Transverse colon (tissue), 4 donors: ENCODE data around the gene NECTIN3. TPM values are rescaled to one million over a fixed set of nuclear protein-coding genes. Genes with fewer than 3 reads are reported as not detected.

ENCODE experiments used
- DNase-seq: peaks from one replicate; pipeline ENCODE4 v3.0.0-alpha.2; 2019
- H3K27ac ChIP-seq, 4 donors: fragments of 200-600 bp; sonication (generic); 2 replicates each; pipeline ENCODE4 v1.5.1; 2016 to 2018; ENCODE audit warnings: inconsistent platforms in 4 of 4
- H3K27me3 ChIP-seq: fragments of 200-600 bp; sonication (generic); 2 replicates; pipeline ENCODE4 v1.5.1; 2017; ENCODE audit warnings: inconsistent platforms
- H3K36me3 ChIP-seq, 4 donors: fragments of 200-600 bp; sonication (generic); 2 replicates each; pipeline ENCODE4 v1.5.1; 2017 to 2019; ENCODE audit warnings: inconsistent platforms in 4 of 4
- H3K4me1 ChIP-seq, 4 donors: fragments of 200-600 bp; sonication (generic); 2 replicates each; pipeline ENCODE4 v1.5.1; 2017 to 2020; ENCODE audit warnings: inconsistent platforms in 4 of 4
- H3K4me3 ChIP-seq, 4 donors: fragments of 200-600 bp; sonication (generic); 1 replicate in 1 of 4; 2 replicates in 3 of 4; pipeline versions ENCODE4 v1.5.1 to v1.6.1; 2017 to 2019; ENCODE audit warnings: inconsistent platforms in 4 of 4
- H3K9me3 ChIP-seq, 2 donors: fragments of 200-600 bp; sonication (generic); 2 replicates each; pipeline ENCODE4 v1.5.1; 2017 to 2019; ENCODE audit warnings: inconsistent platforms in 2 of 2
- EP300 ChIP-seq: sonication (generic); formaldehyde crosslinking; IDR thresholded peaks from one replicate; pipeline ENCODE4 v1.6.1; 2017; ENCODE audit warnings: antibody characterized with exemption, low read depth
- POLR2A ChIP-seq: fragments of 450-650 bp; IDR thresholded peaks from one replicate; pipeline ENCODE4 v1.6.1; 2016; ENCODE audit warnings: antibody characterized with exemption, mild to moderate bottlenecking, moderate library complexity
- POLR2AphosphoS5 ChIP-seq, 3 donors: sonication (generic); formaldehyde crosslinking; IDR thresholded peaks; one replicate each; pipeline ENCODE4 v1.6.1; 2016; ENCODE audit warnings: antibody characterized with exemption in 3 of 3
- WGBS, 2 donors: methylation state at CpG; one replicate each; pipeline ENCODE4 v1.1.5; 2018; ENCODE audit warnings: low coverage in 1 of 2; 5-methylcytosine and 5-hydroxymethylcytosine counted together
- in situ Hi-C, 4 donors: fragments of 200-750 bp; cut with MboI; loops; one replicate each; pipeline versions ENCODE4 v1.15.0 to v1.15.1; 2017; ENCODE audit warnings: low sequenced_read_pairs in 3 of 4, low pct_ligation_motif_present in 1 of 4, low pct_unique_long_range_greater_than_20kb in 1 of 4
- intact Hi-C: fragments of 100-400 bp; cut with DNase I; formaldehyde crosslinking; loops from one replicate; pipeline ENCODE4 v1.15.1; 2023; ENCODE audit warnings: low total_unique reads
- total RNA-seq, 4 donors: library from RNA; depleted of rRNA; stranded (reverse); fragments of >200 nt; gene quantifications; one replicate each; pipeline ENCODE4 v1.1.0, GENCODE V29; 2016
- TF ChIP-seq, protein P1 (sequence below), 5 experiments: fragments of 200-600 bp in 3 of 5; fragments of 450-650 bp in 2 of 5; sonication (generic) in 3 of 5; IDR thresholded peaks; 1 replicate in 2 of 5; 2 replicates in 3 of 5; pipeline ENCODE4 v1.5.1; 2016 to 2017; ENCODE audit warnings: antibody characterized with exemption in 5 of 5, inconsistent platforms in 3 of 5, mild to moderate bottlenecking in 2 of 5, moderate library complexity in 1 of 5

The NECTIN3 gene
- total RNA-seq, 4 donors from 2014 or later, result 28.1 to 104 (median 40.8) TPM

DNA sequence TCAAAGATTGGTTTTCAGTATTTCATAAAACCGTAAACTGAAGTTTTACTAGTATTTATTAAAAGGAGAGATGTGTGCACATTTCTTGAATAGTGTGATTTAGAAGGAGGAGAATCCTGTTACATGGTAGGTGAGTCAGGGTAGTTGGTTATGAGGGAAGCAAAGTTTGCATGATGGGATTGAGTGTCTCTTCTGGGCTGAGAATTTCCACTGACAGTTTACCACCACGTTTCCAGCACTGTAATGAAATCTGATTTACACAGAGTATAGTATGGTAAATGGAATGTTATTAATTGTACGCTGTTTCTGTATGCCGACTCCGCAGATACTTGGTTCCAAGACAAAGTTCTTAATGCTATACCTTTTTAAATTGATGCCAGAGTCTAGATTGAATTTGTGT, 1.6 kb downstream of the NECTIN3 start:
- peak overlapping the region in 3 of 4 donors; percentile 88 to 97 (median 96) for H3K27ac ChIP-seq
- in situ Hi-C loops, result no loop called here
- TF ChIP-seq POLR2A (no peak), EP300 (no peak), POLR2AphosphoS5 (IDR thresholded peaks at IDR 0.05) (no peak)
- TF ChIP-seq, protein P1, sequence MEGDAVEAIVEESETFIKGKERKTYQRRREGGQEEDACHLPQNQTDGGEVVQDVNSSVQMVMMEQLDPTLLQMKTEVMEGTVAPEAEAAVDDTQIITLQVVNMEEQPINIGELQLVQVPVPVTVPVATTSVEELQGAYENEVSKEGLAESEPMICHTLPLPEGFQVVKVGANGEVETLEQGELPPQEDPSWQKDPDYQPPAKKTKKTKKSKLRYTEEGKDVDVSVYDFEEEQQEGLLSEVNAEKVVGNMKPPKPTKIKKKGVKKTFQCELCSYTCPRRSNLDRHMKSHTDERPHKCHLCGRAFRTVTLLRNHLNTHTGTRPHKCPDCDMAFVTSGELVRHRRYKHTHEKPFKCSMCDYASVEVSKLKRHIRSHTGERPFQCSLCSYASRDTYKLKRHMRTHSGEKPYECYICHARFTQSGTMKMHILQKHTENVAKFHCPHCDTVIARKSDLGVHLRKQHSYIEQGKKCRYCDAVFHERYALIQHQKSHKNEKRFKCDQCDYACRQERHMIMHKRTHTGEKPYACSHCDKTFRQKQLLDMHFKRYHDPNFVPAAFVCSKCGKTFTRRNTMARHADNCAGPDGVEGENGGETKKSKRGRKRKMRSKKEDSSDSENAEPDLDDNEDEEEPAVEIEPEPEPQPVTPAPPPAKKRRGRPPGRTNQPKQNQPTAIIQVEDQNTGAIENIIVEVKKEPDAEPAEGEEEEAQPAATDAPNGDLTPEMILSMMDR (IDR thresholded peaks at IDR 0.05), result no peak
- H3K9me3 ChIP-seq, result no peaks in the 10 kb centered on the region
- peak overlapping the region in 3 of 4 donors; percentile 61 to 96 (median 94) for H3K4me3 ChIP-seq
- no peaks in the 10 kb centered on the region for H3K36me3 ChIP-seq
- 32% methylated on average over 5 of the region's 5 CpGs for WGBS, 2 donors
- peaks cover 0 to 45% (median 24%) of the 10 kb centered on the region in 4 donors for H3K4me1 ChIP-seq
- intact Hi-C loops, result no loop called here
- H3K27me3 ChIP-seq, result no peaks in the 10 kb centered on the region
- DNase-seq, result no peak

DNA sequence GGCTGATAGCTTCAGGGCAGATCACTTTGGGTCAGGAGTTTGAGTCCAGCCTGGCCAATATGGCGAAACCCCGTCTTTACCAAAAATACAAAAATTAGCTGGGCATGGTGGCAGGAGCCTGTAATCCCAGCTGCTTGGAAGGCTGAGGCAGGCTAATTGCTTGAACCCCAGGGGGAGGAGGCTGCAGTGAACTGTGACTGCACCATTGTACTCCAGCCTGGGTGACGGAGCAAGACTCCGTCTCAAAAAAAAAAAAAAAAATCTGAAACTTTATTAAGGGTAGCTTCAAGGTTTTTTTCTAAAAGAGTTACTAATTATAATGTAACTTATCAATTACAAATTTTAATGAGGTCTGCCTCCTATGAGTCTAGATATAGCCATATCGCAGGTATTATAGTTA, 5.1 kb downstream of the NECTIN3 start:
- Histone ChIP-seq H3K36me3 (no peaks in the 10 kb centered on the region), H3K27me3 (no peaks in the 10 kb centered on the region), H3K4me3 (no peak overlapping the region), H3K9me3 (no peaks in the 10 kb centered on the region), H3K4me1 (peaks cover 17 to 64% (median 22%) of the 10 kb centered on the region in 4 donors), H3K27ac (no peak overlapping the region)
- no peak for DNase-seq
- TF ChIP-seq, protein P1 (IDR thresholded peaks at IDR 0.05), result no peak
- no peak for TF ChIP-seq POLR2A
- TF ChIP-seq POLR2AphosphoS5 (IDR thresholded peaks at IDR 0.05), result no peak
- TF ChIP-seq EP300, result no peak
- WGBS, 2 donors, result 90 to 95% methylated on average over 2 to 5 of the region's 5 CpGs
- intact Hi-C loops, result no loop called here
- in situ Hi-C loops, result no loop called here

DNA sequence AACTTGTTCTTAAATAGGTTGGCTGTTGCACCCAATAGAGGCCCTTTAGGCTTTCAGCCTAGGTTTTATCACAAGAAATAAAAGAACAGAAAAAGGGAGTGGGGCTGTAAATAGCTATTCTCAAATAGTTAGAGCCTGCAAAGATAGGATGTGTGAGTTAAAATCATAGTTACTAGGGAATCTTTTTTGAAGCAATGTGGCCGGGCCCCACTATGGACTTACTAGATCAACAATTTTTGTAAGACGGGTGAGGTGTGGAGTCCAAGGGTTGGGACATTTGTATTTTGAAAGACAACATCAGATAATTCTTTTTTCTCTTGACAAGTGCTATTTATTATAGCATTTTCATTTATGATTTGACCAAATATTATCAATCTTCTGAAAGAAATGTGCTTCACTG, 5.8 kb downstream of the NECTIN3 start:
- H3K36me3 ChIP-seq, result no peaks in the 10 kb centered on the region
- no peak overlapping the region for H3K4me3 ChIP-seq
- peaks cover 17 to 64% (median 22%) of the 10 kb centered on the region in 4 donors for H3K4me1 ChIP-seq
- in situ Hi-C loops, result no loop called here
- intact Hi-C loops, result no loop called here
- WGBS, 2 donors, result 62 to 75% methylated on average over 2 of the region's 2 CpGs
- no peaks in the 10 kb centered on the region for H3K27me3 ChIP-seq
- DNase-seq, result no peak
- TF ChIP-seq, protein P1 (IDR thresholded peaks at IDR 0.05), result no peak
- TF ChIP-seq EP300 (no peak), POLR2AphosphoS5 (IDR thresholded peaks at IDR 0.05) (no peak), POLR2A (no peak)
- no peak overlapping the region for H3K27ac ChIP-seq
- H3K9me3 ChIP-seq, result no peaks in the 10 kb centered on the region

DNA sequence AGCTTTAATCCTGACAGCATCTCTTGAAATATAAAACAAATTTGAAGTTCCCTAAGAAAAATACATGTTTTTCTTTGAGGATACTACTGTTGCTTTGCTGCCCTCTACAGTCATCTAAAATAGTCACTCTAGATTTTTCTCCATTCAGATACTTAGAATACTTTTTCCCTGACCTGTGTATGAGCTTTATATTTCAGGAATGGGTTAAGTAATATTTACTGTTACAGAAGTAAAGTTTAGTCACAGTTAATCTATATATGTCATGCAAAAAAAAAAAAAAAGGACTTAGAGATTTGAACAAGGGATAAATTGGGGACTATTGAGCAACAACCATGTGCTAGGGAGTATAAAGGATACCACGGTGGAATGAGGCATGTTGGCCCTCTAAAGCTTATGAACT, 8.8 kb downstream of the NECTIN3 start:
- Histone ChIP-seq H3K4me1 (peaks cover 5 to 52% (median 15%) of the 10 kb centered on the region in 4 donors), H3K4me3 (no peak overlapping the region), H3K27me3 (no peaks in the 10 kb centered on the region), H3K36me3 (no peaks in the 10 kb centered on the region), H3K27ac (no peak overlapping the region), H3K9me3 (no peaks in the 10 kb centered on the region)
- 31 to 36% methylated on average over 1 of the region's 1 CpG for WGBS, 2 donors
- in situ Hi-C loops, result no loop called here
- intact Hi-C loops, result loop anchor here (5.0 kb wide), 2 partner anchors 922 to 1208 kb away; no protein-coding TSS in a partner anchor
- no peak for DNase-seq
- TF ChIP-seq, protein P1 (IDR thresholded peaks at IDR 0.05), result peak; percentile 34 to 50 (median 49)
- no peak for TF ChIP-seq POLR2AphosphoS5 (IDR thresholded peaks at IDR 0.05)
